B cell (primary cell): ENCODE measurements around the gene CFAP73. TPM values are rescaled to one million over a fixed set of nuclear protein-coding genes. Genes with fewer than 3 reads are reported as not detected.

Source experiments
- ATAC-seq: fragments of 200-7000 bp; cut with Tn5 transposase; one replicate; pipeline ENCODE4 v1.10.0; 2021; ENCODE audit warnings: low read depth, mild to moderate bottlenecking, moderate number of reproducible peaks, moderate library complexity
- CTCF ChIA-PET: fragments of 350-600 bp; sonication (Branson Sonifier 250); formaldehyde crosslinking; loops from one replicate; lab custom pipeline; 2021; ENCODE audit warnings: antibody characterized with exemption, inconsistent platforms; lab: Charles Lee
- POLR2A ChIA-PET: fragments of 350-600 bp; sonication (Branson Sonifier 250); formaldehyde crosslinking; loops from one replicate; lab custom pipeline; 2021; ENCODE audit warnings: antibody characterized with exemption; lab: Charles Lee
- DNase-seq: peaks from one replicate; pipeline ENCODE4 v3.0.0; 2013
- H2AFZ ChIP-seq: 2 replicates; pipeline ENCODE4 v1.6.1; 2012; ENCODE audit warnings: mild to moderate bottlenecking, low read depth, low read length; ENCODE audit not compliant: insufficient read depth, poor library complexity, severe bottlenecking
- H3K27ac ChIP-seq, 2 donors: 1 replicate in 1 of 2; 2 replicates in 1 of 2; pipeline ENCODE4 v1.5.1; 2012 to 2013; ENCODE audit warnings: low read length in 2 of 2, mild to moderate bottlenecking in 2 of 2, moderate library complexity in 1 of 2
- H3K27me3 ChIP-seq, 4 experiments: fragments of 200-600 bp in 1 of 4; sonication (generic) in 1 of 4; replicated peaks in 1 of 4; 1 replicate in 2 of 4; 2 replicates in 2 of 4; pipeline versions ENCODE4 v1.6.1 to v1.7.0; 2013 to 2016; ENCODE audit warnings: low read length in 3 of 4, mild to moderate bottlenecking in 2 of 4, mixed read lengths in 1 of 4, moderate library complexity in 1 of 4; ENCODE audit not compliant: insufficient read depth in 4 of 4, control insufficient read depth in 3 of 4; ENCODE audit errors: control extremely low read depth in 1 of 4
- H3K36me3 ChIP-seq, 2 experiments: replicated peaks in 1 of 2; 1 replicate in 1 of 2; 2 replicates in 1 of 2; pipeline versions ENCODE4 v1.6.1 to v1.7.1; 2013; ENCODE audit warnings: low read length in 1 of 2; ENCODE audit not compliant: insufficient read depth in 2 of 2, control insufficient read depth in 1 of 2; ENCODE audit errors: control extremely low read depth in 1 of 2, extremely low read depth in 1 of 2
- H3K4me1 ChIP-seq, 2 donors: fragments of 200-600 bp in 1 of 2; sonication (generic) in 1 of 2; 1 replicate in 1 of 2; 2 replicates in 1 of 2; pipeline versions ENCODE4 v1.5.1 to v1.6.1; 2013 to 2017; ENCODE audit warnings: low read length in 2 of 2; ENCODE audit not compliant: control insufficient read depth in 2 of 2, insufficient read depth in 2 of 2
- H3K4me2 ChIP-seq: replicated peaks from 2 replicates; pipeline ENCODE3; 2012; ENCODE audit warnings: mild to moderate bottlenecking, low read depth, low read length; ENCODE audit not compliant: poor library complexity, severe bottlenecking
- H3K4me3 ChIP-seq, 5 experiments: fragments of 200-600 bp in 1 of 5; sonication (generic) in 1 of 5; 1 replicate in 3 of 5; 2 replicates in 2 of 5; pipeline versions ENCODE4 v1.5.1 to v1.7.0; 2011 to 2016; ENCODE audit warnings: low read length in 4 of 5, mild to moderate bottlenecking in 4 of 5, low read depth in 2 of 5, control low read depth in 1 of 5, moderate library complexity in 1 of 5; ENCODE audit not compliant: insufficient read depth in 1 of 5; ENCODE audit errors: control extremely low read depth in 1 of 5, extremely low read depth in 1 of 5
- H3K79me2 ChIP-seq: fragments of 200-600 bp; sonication (generic); one replicate; pipeline ENCODE4 v1.6.0; 2016; ENCODE audit warnings: low read length; ENCODE audit not compliant: control insufficient read depth, insufficient read depth
- H3K9ac ChIP-seq: fragments of 200-600 bp; sonication (generic); 2 replicates; pipeline ENCODE4 v1.6.1; 2017; ENCODE audit warnings: mild to moderate bottlenecking, low read length, moderate library complexity
- H3K9me3 ChIP-seq, 3 donors: one replicate each; pipeline versions ENCODE4 v1.6.1 to v1.7.1; 2013; ENCODE audit warnings: low read length in 2 of 3; ENCODE audit not compliant: control insufficient read depth in 2 of 3, insufficient read depth in 1 of 3; ENCODE audit errors: control extremely low read depth in 1 of 3
- H4K20me1 ChIP-seq: 2 replicates; pipeline ENCODE4 v1.6.0; 2012; ENCODE audit warnings: mild to moderate bottlenecking, low read length; ENCODE audit not compliant: insufficient read depth, control insufficient read depth, poor library complexity, severe bottlenecking
- H3K27ac Mint-ChIP-seq: one replicate; pipeline ENCODE4 v1.8.0; 2021; ENCODE audit warnings: mixed read lengths
- H3K27me3 Mint-ChIP-seq: one replicate; pipeline ENCODE4 v1.8.0; 2021; ENCODE audit warnings: mixed read lengths
- H3K4me1 Mint-ChIP-seq: one replicate; pipeline ENCODE4 v1.8.0; 2021; ENCODE audit warnings: mixed read lengths
- H3K4me3 Mint-ChIP-seq: one replicate; pipeline ENCODE4 v1.8.0; 2021; ENCODE audit warnings: mixed read lengths
- H3K9me3 Mint-ChIP-seq: one replicate; pipeline ENCODE4 v1.8.0; 2022; ENCODE audit warnings: mixed read lengths; ENCODE audit not compliant: insufficient read depth
- CTCF ChIP-seq: fragments of 200-600 bp; IDR thresholded peaks from one replicate; pipeline ENCODE4 v1.8.0; 2022; ENCODE audit warnings: antibody characterized with exemption, mild to moderate bottlenecking
- EZH2 ChIP-seq: IDR thresholded peaks from 2 replicates; pipeline ENCODE4 v1.6.1; 2012; ENCODE audit warnings: borderline replicate concordance, low read depth, mild to moderate bottlenecking, moderate library complexity, low read length; ENCODE audit not compliant: insufficient read depth, poor library complexity, severe bottlenecking
- WGBS: methylation state at CpG from one replicate; pipeline ENCODE4 v1.1.5; 2013; ENCODE audit warnings: missing lambda C conversion rate; ENCODE audit not compliant: insufficient coverage; 5-methylcytosine and 5-hydroxymethylcytosine counted together
- intact Hi-C: fragments of 100-400 bp; cut with micrococcal nuclease; formaldehyde crosslinking; loops from one replicate; pipeline ENCODE4 v1.10.0; 2022
- polyA plus RNA-seq: library from polyadenylated mRNA; depleted of rRNA; stranded (reverse); fragments of >200 nt; gene quantifications from 2 replicates; pipeline ENCODE4 v1.2.3, GENCODE V29; 2012
- total RNA-seq, 2 donors: library from RNA; stranded (reverse); fragments of 120-200 nt in 1 of 2; gene quantifications; 1 replicate in 1 of 2; 2 replicates in 1 of 2; pipeline versions ENCODE4 v1.2.3 to v1.2.4, GENCODE V29; 2013 to 2022

The CFAP73 gene
- total and polyA plus RNA-seq, 2 donors (not counting 1 experiment from before 2014, with no cell fraction given) = 0.13 to 5.1 TPM

GRCh38 chr12:113118142-113118541 is 31.4 kb upstream of the CFAP73 start:
- no peak overlapping the region for H3K4me2 ChIP-seq
- ChIA-PET POLR2A (no interaction called here), CTCF (interaction anchor here (1.9 kb wide), 1 partner anchor 70 kb away, joined by 5 read pairs; no protein-coding TSS in a partner anchor)
- no peak overlapping the region for H3K27ac ChIP-seq
- no peaks in the 10 kb centered on the region for H4K20me1 ChIP-seq
- H3K36me3 ChIP-seq = no peaks in the 10 kb centered on the region
- Mint-ChIP-seq H3K27ac (no peak overlapping the region), H3K27me3 (peaks cover 7% of the 10 kb centered on the region), H3K4me1 (no peaks in the 10 kb centered on the region), H3K4me3 (no peak overlapping the region), H3K9me3 (peaks cover under 1% of the 10 kb centered on the region)
- H3K4me1 ChIP-seq = no peaks in the 10 kb centered on the region
- no peaks in the 10 kb centered on the region for H3K27me3 ChIP-seq
- no peak overlapping the region for H3K9ac ChIP-seq
- TF ChIP-seq CTCF (no peak), EZH2 (no peak)
- no peaks in the 10 kb centered on the region for H3K79me2 ChIP-seq
- ATAC-seq (no peak), DNase-seq (no peak)
- H3K9me3 ChIP-seq = peaks cover 0 to under 1% (median 0%) of the 10 kb centered on the region in 3 donors
- intact Hi-C loops = no loop called here
- H2AFZ ChIP-seq = no peak overlapping the region
- no CpG with 5 or more reads among the region's 1 CpG for WGBS
- no peak overlapping the region for H3K4me3 ChIP-seq

GRCh38 chr12:113119980-113120669 is 29.4 kb upstream of the CFAP73 start:
- H3K4me2 ChIP-seq = no peak overlapping the region
- H3K4me3 ChIP-seq = no peak overlapping the region
- WGBS = 38% methylated on average over 4 of the region's 4 CpGs
- no peak overlapping the region for H3K9ac ChIP-seq
- no peak overlapping the region for H3K27ac Mint-ChIP-seq
- H3K27me3 ChIP-seq = no peaks in the 10 kb centered on the region
- DNase-seq (no peak), ATAC-seq (no peak)
- H3K79me2 ChIP-seq = no peaks in the 10 kb centered on the region
- H3K4me1 Mint-ChIP-seq = no peaks in the 10 kb centered on the region
- no peaks in the 10 kb centered on the region for H3K4me1 ChIP-seq
- no peak overlapping the region for H2AFZ ChIP-seq
- H3K36me3 ChIP-seq = no peaks in the 10 kb centered on the region
- H3K9me3 ChIP-seq = peaks cover 0 to 3% (median 0%) of the 10 kb centered on the region in 3 donors
- peaks cover 7% of the 10 kb centered on the region for H3K27me3 Mint-ChIP-seq
- intact Hi-C loops = no loop called here
- H4K20me1 ChIP-seq = no peaks in the 10 kb centered on the region
- peaks cover 3% of the 10 kb centered on the region for H3K9me3 Mint-ChIP-seq
- POLR2A ChIA-PET = interaction anchor here (0.5 kb wide), 1 partner anchor 707 kb away, joined by 5 read pairs; no protein-coding TSS in a partner anchor
- TF ChIP-seq EZH2 = no peak
- TF ChIP-seq CTCF = no peak
- H3K4me3 Mint-ChIP-seq = no peak overlapping the region
- no peak overlapping the region for H3K27ac ChIP-seq
- CTCF ChIA-PET = interaction anchor here (0.6 to 1.7 kb wide), 3 partner anchors 33 to 63 kb away, joined by 3 to 6 read pairs (median 5); no protein-coding TSS in a partner anchor
